GM12891 (cell line): ENCODE measurements around the gene FER.

Experiments used
- DNase-seq: peaks from one replicate; pipeline ENCODE4 v3.0.0; 2011; ENCODE audit warnings: low spot score; ENCODE audit not compliant: insufficient read length
- FAIRE-seq: peaks from 2 replicates; lab custom pipeline; 2011; peaks lifted over from hg19 to GRCh38; lab: Jason Lieb, UNC
- PAX5 ChIP-seq: IDR thresholded peaks from 2 replicates; pipeline ENCODE4 v1.6.1; 2011; ENCODE audit warnings: low read length, moderate library complexity, mild to moderate bottlenecking; ENCODE audit not compliant: insufficient read depth, severe bottlenecking
- POLR2A ChIP-seq: IDR thresholded peaks from 2 replicates; pipeline ENCODE4 v1.6.1; 2011; ENCODE audit warnings: low read depth, low read length, control low read depth
- POLR2AphosphoS5 ChIP-seq: IDR thresholded peaks from 2 replicates; pipeline ENCODE4 v1.6.1; 2011; ENCODE audit warnings: low read depth, low read length, control low read depth
- POU2F2 ChIP-seq: IDR thresholded peaks from 2 replicates; pipeline ENCODE4 v1.6.1; 2011; ENCODE audit warnings: low read depth, mild to moderate bottlenecking, control low read depth, low read length, moderate library complexity
- SPI1 ChIP-seq: IDR thresholded peaks from 2 replicates; pipeline ENCODE4 v1.6.1; 2011; ENCODE audit warnings: low read depth, low read length, control low read depth
- TAF1 ChIP-seq: IDR thresholded peaks from 2 replicates; pipeline ENCODE4 v1.6.1; 2011; ENCODE audit warnings: low read depth, low read length, control low read depth

Gene FER

DNA sequence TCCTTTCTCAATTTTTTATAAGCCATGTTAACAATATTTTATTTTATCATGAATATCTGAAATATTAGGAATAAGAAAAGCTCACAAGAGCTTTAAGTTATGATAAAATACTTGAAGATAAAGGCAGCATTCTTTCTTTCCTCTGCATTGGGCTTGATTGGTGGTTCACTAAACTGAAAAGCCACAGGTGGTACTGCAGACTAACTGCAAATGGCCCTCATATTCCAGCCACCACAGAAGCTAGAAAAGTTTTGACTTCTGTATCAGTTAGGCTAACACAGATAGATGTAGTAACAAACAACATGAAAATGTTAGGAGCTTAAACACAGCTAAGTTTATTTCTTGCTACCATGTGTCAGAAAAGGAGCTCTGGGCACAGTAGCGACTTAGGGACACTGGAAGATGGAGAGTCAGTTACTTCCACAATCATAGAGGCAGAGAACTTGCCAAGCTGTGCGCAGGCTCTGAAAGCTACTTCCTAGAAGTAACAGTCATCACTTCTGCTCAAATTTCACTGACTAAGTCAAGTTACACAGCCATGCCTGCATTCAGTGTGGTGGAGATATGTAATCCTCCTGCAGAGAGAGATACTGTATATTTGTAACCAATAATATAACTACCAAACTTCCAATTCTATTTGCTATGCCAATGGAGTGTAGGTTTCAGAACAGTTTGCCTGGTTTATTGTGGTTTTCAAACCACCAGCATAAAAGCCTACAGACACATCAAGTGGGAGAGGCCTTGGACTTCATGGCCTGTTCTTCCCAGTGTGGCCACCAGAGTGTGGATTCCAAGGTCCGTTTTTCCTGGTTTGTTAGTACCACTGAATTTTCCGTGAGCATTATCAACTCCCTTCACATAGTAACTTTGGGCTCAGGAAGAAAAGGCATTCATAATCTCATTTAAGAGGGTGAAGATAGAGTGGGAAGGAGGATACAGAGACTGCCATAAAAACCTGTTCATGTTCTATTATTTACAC, 393.8 kb downstream of the FER start:
- no peak for TF ChIP-seq POU2F2
- TF ChIP-seq POLR2A, result no peak
- no peak for TF ChIP-seq SPI1
- TF ChIP-seq POLR2AphosphoS5, result no peak
- TF ChIP-seq TAF1, result no peak
- TF ChIP-seq PAX5, result no peak
- DNase-seq (no peak), FAIRE-seq (no peak)

DNA sequence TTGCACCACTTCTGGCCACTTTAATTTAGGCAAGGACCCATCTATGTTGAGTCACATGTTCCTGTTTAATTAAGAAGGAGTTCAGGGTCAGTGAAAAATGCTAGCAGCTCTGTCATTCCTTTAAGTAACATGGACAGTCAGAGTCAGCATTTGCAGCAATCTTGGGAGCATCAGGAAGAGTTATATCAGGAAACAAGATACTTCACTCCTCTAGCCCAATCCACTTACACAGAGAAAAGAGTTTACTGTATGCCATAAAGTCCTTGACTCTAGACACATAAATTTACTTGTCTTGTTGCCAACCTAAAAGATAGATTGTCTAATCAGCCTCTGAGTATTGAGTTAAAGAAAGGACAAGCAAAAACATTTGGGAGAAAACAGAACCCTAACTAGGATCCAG, 395.3 kb downstream of the FER start:
- FAIRE-seq (no peak), DNase-seq (no peak)
- TF ChIP-seq POLR2AphosphoS5, result no peak
- no peak for TF ChIP-seq TAF1
- TF ChIP-seq SPI1, result no peak
- TF ChIP-seq POU2F2, result no peak
- no peak for TF ChIP-seq PAX5
- TF ChIP-seq POLR2A, result no peak

DNA sequence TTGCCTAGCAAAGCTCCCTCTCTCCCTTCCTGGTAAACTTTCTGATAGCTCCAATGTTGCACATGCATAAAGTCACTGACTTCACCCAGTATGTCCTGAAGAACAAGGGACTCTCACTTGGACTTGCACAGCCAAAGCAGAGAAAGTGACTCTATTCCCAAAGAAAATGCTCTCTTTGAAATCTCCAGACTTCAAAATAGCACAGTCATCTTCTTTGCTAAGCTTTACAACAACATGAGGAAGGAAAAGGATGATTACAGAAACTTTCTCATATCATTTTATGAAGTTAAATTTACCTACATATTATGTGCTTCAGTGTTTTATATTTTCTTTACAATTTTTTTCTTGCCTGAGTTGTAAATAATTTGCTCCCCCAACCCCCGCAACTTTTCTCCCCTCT, 397.4 kb downstream of the FER start:
- DNase-seq (no peak), FAIRE-seq (no peak)
- TF ChIP-seq SPI1 (no peak), POU2F2 (no peak), TAF1 (no peak), POLR2A (no peak), PAX5 (no peak), POLR2AphosphoS5 (no peak)

DNA sequence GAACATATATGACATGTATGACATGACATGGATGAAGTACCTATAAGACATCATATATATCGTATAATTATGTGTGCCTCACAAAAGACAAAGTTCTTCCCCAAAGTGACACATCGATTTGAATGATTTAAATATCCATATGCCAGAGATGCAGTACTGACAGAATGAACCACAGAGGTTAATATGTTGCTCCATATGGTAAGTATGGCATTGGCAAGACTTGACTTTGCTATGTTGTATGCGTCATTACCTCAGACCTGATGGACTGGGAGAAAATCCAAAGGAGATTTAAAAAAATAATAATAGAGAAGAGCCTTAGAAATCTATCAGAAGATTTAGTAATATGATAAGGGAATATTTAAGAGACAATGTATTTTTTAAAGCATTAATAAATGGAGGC, 398.9 kb downstream of the FER start:
- TF ChIP-seq PAX5, result no peak
- no peak for TF ChIP-seq SPI1
- TF ChIP-seq POLR2A, result no peak
- no peak for TF ChIP-seq TAF1
- TF ChIP-seq POLR2AphosphoS5, result no peak
- no peak for TF ChIP-seq POU2F2
- DNase-seq (no peak), FAIRE-seq (no peak)

DNA sequence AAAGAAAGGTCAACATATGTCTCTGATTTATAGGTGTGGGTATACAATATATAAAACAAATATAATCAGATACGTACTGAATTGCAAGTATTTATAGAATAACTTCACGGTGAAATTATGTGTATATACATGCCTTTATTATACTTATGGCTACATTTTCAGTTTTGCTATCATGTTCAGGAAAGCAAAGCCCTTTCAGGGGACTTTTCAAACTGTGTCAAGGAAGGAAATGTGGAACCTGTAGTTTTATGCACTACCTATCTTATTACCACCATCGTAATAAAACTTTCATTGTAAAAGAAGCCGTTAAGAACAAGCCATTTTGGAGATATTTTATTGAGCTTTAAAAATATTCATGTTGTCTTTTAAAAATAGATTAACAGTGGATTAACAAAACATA, 404.9 kb downstream of the FER start:
- DNase-seq (no peak), FAIRE-seq (no peak)
- TF ChIP-seq POLR2AphosphoS5, result no peak
- no peak for TF ChIP-seq POLR2A
- TF ChIP-seq POU2F2, result no peak
- no peak for TF ChIP-seq TAF1
- TF ChIP-seq PAX5, result no peak
- no peak for TF ChIP-seq SPI1

DNA sequence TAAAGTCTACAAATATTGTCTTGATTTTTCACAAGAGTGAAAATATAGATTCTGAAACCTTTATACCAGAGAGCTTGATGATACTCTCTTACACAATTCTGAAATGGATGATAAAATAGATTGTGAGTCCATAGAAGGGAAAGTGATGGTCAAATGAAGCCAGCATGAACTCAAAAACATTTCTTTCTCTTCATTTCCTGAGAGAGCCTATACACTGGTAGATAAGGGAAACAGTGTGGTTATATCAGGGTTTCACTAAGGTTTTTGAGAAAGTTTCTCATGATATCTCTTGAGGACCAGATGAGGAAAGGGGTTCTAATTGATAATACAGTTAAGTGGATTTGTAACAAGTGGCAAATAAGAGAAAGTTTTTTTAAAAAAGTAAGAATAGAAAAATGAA, 407.9 kb downstream of the FER start:
- FAIRE-seq, result no peak
- no peak for DNase-seq
- no peak for TF ChIP-seq SPI1
- no peak for TF ChIP-seq POU2F2
- no peak for TF ChIP-seq POLR2A
- TF ChIP-seq PAX5, result no peak
- TF ChIP-seq POLR2AphosphoS5, result no peak
- no peak for TF ChIP-seq TAF1

DNA sequence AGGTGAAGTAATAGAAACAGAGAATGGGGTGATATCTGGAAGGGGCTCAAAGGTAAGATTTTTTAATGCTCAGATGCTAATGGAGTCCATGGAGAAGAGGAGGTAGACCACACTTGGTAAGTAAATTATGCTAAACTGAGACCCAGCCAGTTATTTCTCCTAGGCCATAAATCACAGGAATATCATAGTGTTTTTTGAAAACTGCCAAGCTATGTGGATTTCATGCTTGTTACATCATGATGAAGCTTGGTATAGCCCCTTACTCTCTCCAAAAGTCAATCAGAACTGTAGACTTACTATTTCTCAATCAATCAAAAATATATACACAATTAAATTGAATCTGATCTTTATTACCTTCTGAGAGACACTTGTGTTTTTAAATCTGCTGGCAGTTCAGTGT, 409.2 kb downstream of the FER start:
- TF ChIP-seq POU2F2 (no peak), PAX5 (no peak), TAF1 (no peak), POLR2A (no peak), POLR2AphosphoS5 (no peak), SPI1 (no peak)
- no peak for DNase-seq
- FAIRE-seq, result no peak

DNA sequence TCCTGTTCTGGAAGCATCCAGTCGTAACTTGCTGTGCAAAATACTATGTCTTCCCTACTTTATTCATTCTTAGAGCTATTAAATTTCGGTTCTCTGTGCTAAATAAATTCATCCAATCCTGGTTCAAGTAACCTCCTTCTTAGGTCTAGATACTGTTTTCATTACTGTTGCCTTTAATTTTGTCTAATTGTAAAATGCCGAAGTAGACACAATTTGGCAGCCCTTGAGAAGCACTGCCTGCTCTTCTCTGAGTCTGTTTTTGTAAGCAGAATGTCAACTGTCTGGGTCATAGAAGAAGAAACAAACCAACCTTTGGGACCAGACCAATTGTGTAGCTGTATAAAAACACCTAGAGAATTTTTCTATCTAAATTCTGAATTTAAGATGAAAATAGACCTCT, 412.8 kb downstream of the FER start:
- no peak for FAIRE-seq
- no peak for TF ChIP-seq POU2F2
- no peak for TF ChIP-seq POLR2A
- TF ChIP-seq POLR2AphosphoS5, result no peak

DNA sequence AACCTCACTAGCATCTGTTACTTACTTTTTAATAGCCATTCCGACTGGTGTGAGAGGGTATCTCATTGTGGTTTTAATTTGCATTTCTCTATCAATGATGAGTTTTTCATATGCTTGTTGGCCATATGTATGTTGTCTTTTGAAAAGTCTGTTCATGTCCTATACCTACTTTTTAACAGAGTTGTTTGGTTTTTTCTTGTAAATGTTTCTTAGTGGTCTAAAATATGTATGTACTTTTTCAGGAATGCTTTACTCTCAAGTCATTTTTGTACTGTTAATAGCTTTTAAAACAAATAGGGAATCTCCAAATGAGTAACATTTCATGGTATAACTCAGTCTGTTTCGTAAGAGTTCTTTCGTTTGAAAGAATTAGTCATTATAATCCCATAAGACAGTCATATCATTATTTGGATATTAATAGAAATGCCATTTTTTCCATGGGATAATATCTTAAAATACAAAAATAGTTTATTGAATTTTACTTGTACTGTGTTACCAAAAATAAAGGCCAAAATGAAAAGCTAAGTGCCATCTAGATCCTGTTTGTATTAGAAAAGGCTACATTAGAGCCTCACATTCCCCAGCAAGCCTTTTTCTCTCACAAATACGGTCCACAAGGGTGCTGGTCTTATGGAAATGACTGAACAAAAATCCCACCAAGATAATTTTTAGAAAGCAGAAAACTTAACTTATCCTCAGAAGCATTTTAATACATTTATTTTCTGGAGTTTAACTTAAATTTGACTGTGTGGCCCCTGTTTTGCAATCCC, 414.4 kb downstream of the FER start:
- FAIRE-seq (peak; percentile 35), DNase-seq (no peak)
- TF ChIP-seq SPI1, result no peak
- no peak for TF ChIP-seq POLR2AphosphoS5
- no peak for TF ChIP-seq TAF1
- TF ChIP-seq PAX5, result no peak
- no peak for TF ChIP-seq POLR2A
- no peak for TF ChIP-seq POU2F2

More for the DNA sequence above, 412.8 kb downstream of the FER start:
- DNase-seq, result no peak

DNA sequence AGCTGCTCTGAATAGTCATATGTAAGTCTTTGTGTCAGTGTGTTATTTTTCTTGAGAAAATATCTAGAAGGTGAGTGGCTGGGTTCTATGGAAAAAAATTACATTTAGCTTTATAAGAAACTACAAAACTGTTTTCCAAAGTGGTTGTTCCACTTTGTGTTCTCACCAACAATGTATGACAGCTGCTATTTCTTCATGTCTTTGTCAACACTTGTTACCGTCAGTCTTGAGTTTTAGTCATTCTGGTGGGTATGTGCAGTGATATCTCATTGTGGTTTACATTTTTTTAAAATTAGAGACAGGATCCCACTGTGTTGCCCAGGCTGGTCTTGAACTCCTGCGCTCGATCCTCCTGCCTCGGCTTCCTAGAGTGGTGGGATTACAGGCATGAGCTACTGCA, 415.6 kb downstream of the FER start:
- no peak for DNase-seq
- FAIRE-seq, result no peak
- no peak for TF ChIP-seq TAF1
- no peak for TF ChIP-seq POLR2AphosphoS5
- TF ChIP-seq POU2F2, result no peak
- no peak for TF ChIP-seq PAX5
- TF ChIP-seq POLR2A, result no peak
- no peak for TF ChIP-seq SPI1
